Endothelial cell of umbilical vein (primary cell): ENCODE measurements around the gene COLEC11.

Experiments used
- CTCF ChIP-seq, 2 donors: IDR thresholded peaks; 1 replicate in 1 of 2; 2 replicates in 1 of 2; pipeline ENCODE4 v1.5.1; 2011; ENCODE audit warnings: low read length in 2 of 2, mild to moderate bottlenecking in 2 of 2, moderate library complexity in 2 of 2, control low read depth in 1 of 2, inconsistent platforms in 1 of 2, low read depth in 1 of 2; ENCODE audit not compliant: insufficient read depth in 1 of 2; ENCODE audit errors: extremely low read depth in 1 of 2
- FOS ChIP-seq: IDR thresholded peaks from 2 replicates; pipeline ENCODE4 v1.6.1; 2011; ENCODE audit warnings: mild to moderate bottlenecking, low read length, moderate library complexity, borderline replicate concordance; ENCODE audit not compliant: insufficient read depth
- MAX ChIP-seq: IDR thresholded peaks from 2 replicates; pipeline ENCODE4 v1.6.1; 2011; ENCODE audit not compliant: insufficient read depth, insufficient read length
- MYC ChIP-seq: IDR thresholded peaks from one replicate; pipeline ENCODE4 v1.6.1; 2011; ENCODE audit warnings: mild to moderate bottlenecking, low read depth, low read length
- POLR2A ChIP-seq: IDR thresholded peaks from 2 replicates; pipeline ENCODE4 v1.6.1; 2012; ENCODE audit warnings: low read depth, mild to moderate bottlenecking, control low read depth, low read length
- POLR2AphosphoS5 ChIP-seq: IDR thresholded peaks from 2 replicates; pipeline ENCODE4 v1.6.1; 2012; ENCODE audit warnings: low read depth, mild to moderate bottlenecking, control low read depth, low read length, moderate library complexity; ENCODE audit not compliant: insufficient read depth

GRCh38 chr2:3553946-3554345 lies 41.0 kb upstream of the COLEC11 start:
- no peak for TF ChIP-seq CTCF (IDR thresholded peaks at IDR 0.05; ENCODE audit: extremely low read depth in 1 of 2, insufficient read depth in 1 of 2, low read depth in 1 of 2, low read length in 2 of 2)
- no peak for TF ChIP-seq POLR2A
- no peak for TF ChIP-seq POLR2AphosphoS5
- no peak for TF ChIP-seq MYC
- no peak for TF ChIP-seq MAX
- TF ChIP-seq FOS = no peak
